Neural progenitor cell (in vitro differentiated cells): ENCODE results near the gene SLX4IP.

Source experiments
- CTCF ChIP-seq: fragments of 200-600 bp; sonication (generic); IDR thresholded peaks from 2 replicates; pipeline ENCODE4 v1.5.1; 2017; ENCODE audit warnings: antibody characterized with exemption, mild to moderate bottlenecking
- EZH2 ChIP-seq: fragments of 200-600 bp; sonication (generic); IDR thresholded peaks from 2 replicates; pipeline ENCODE4 v1.6.1; 2017; ENCODE audit warnings: antibody characterized with exemption, mild to moderate bottlenecking, moderate library complexity

DNA sequence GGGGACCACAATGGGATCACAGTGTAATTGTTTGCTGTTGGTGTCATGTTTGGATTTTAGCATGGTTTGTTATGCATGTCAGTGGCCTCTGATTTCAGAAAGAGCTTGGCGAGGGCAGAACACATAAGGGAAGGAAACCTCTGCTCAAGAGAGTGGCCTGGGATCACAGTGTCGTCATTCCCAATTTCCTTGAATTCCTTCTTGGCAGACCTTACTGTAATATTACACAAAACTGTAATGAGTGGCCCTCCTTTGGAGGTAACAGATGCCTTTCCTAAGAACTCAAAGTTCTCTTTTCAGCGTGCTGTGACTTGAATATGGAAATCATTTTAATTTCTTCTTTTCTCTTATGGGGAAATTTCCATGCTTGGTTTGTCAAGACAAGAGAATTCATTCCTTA lies 191.8 kb downstream of the SLX4IP start:
- no peak for TF ChIP-seq CTCF
- TF ChIP-seq EZH2: no peak
